ENCODE results near the gene LTC4S. TPM values are rescaled to one million over a fixed set of nuclear protein-coding genes. Genes with fewer than 3 reads are reported as not detected.
A peak's percentile ranks its signal among the peaks of the same experiment; 100 is the strongest.

Gene LTC4S
- total and polyA plus RNA-seq, 9 of the 15 experiments (the other 6 are each of a cell fraction or from before 2014, with no cell fraction given) = 0.17 to 0.77 (median 0.75) TPM; not detected in 6

- H3K4me1 ChIP-seq (replicated peaks in 1 of 2; ENCODE audit: control insufficient read depth in 2 of 2, insufficient read depth in 2 of 2, low read length in 2 of 2) = peaks cover 0 to 12% of the 10 kb centered on the region in 2 experiments; a peak in 1 of 5 replicates
- H3K27me3 ChIP-seq (ENCODE audit: control insufficient read depth in 2 of 2, insufficient read depth in 2 of 2, low read length in 2 of 2) = no peaks in the 10 kb centered on the region
- peaks cover 6% of the 10 kb centered on the region for H3K9me1 ChIP-seq (ENCODE audit: control insufficient read depth, insufficient read depth, low read length)
- no peaks in the 10 kb centered on the region for H3K9me3 ChIP-seq (replicated peaks; ENCODE audit: control insufficient read depth, insufficient read depth, low read depth, low read length)
- POLR2A ChIA-PET = interaction anchor here (0.5 to 3.9 kb wide), 5 partner anchors 9 to 148 kb away, joined by 3 to 15 read pairs (median 3); partner anchors contain the start of genes CBY3 and SQSTM1
- in situ Hi-C loops (cut with MboI) = no loop called here
- 96% methylated on average over 3 of the region's 3 CpGs for WGBS (ENCODE audit: insufficient coverage, low coverage, missing lambda C conversion rate)
- intact Hi-C loops (cut with micrococcal nuclease) = no loop called here
- H3K36me3 ChIP-seq (ENCODE audit: control insufficient read depth, insufficient read depth, low read length) = peaks cover 96% of the 10 kb centered on the region
- H3K4me2 ChIP-seq (ENCODE audit: insufficient read depth, low read length) = no peak overlapping the region
- no peak for TF ChIP-seq TCF7 (IDR thresholded peaks at IDR 0.05; ENCODE audit: borderline replicate concordance)
- TF ChIP-seq DACH1 (IDR thresholded peaks at IDR 0.05; ENCODE audit: partially characterized antibody) = no peak
- peak; percentile 36; the same call in 1 of the 2 replicates for TF ChIP-seq POLR2G (IDR thresholded peaks at IDR 0.05; ENCODE audit: low read depth, low read length)
- TF ChIP-seq SUPT5H (IDR thresholded peaks at IDR 0.05) = peak; percentile 39; the same call in 1 of the 2 replicates
- peak; percentile 37; the same call in 1 of the 2 replicates for TF ChIP-seq RBFOX2 (IDR thresholded peaks at IDR 0.05; ENCODE audit: low read depth, low read length)
- TF ChIP-seq NFE2L1 (tag; IDR thresholded peaks at IDR 0.05; ENCODE audit: borderline replicate concordance, low read depth) = no peak
- H3K27ac ChIP-seq (ENCODE audit: extremely low read depth, low read depth, low read length) = no peak overlapping the region
- DNase-seq (ENCODE audit: extremely low read depth in 1 of 4, low spot score in 3 of 4) (no peak), FAIRE-seq (no peak), ATAC-seq (no peak)
- peaks cover 10% of the 10 kb centered on the region for H3K79me2 ChIP-seq (ENCODE audit: control insufficient read depth, insufficient read depth, low read length)
- H3K4me3 ChIP-seq = no peak overlapping the region
- H4K20me1 ChIP-seq (replicated peaks; ENCODE audit: control insufficient read depth, insufficient read depth, low read length) = peaks cover 5% of the 10 kb centered on the region
- CTCF ChIA-PET (ENCODE audit: low intra/inter-chr PET ratio) = no interaction called here
- H3K9ac ChIP-seq (ENCODE audit: insufficient read depth in 1 of 2, low read depth in 2 of 2, low read length in 2 of 2) = no peak overlapping the region
- no peak overlapping the region for H2AFZ ChIP-seq (ENCODE audit: low read depth, low read length)
- no TSS peak for BruUV-seq (replicated peaks)
These were observed 35.1 kb downstream of the LTC4S start for GRCh38 chr5:179828756-179829421.

Data from K562 (cell line).